ENCODE measurements around the gene FDPS.
"Not testable (repeated sequence)": the region's sequence is repeated elsewhere in the genome, so short reads cannot be mapped to it uniquely, and the experiment has no call there.

Gene FDPS

DNA sequence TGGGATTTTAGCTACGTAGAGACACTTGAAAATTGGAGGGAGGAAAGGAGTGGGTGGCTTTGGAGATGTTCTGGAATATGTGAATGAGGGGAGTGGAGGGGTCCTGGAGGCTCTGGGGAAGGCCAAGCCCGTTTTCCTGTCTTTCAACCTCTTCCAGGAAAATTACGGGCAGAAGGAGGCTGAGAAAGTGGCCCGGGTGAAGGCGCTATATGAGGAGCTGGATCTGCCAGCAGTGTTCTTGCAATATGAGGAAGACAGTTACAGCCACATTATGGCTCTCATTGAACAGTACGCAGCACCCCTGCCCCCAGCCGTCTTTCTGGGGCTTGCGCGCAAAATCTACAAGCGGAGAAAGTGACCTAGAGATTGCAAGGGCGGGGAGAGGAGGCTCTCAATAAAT, 11.6 kb downstream of the FDPS start:
- no peak for DNase-seq (ENCODE audit: low read depth)

DNA sequence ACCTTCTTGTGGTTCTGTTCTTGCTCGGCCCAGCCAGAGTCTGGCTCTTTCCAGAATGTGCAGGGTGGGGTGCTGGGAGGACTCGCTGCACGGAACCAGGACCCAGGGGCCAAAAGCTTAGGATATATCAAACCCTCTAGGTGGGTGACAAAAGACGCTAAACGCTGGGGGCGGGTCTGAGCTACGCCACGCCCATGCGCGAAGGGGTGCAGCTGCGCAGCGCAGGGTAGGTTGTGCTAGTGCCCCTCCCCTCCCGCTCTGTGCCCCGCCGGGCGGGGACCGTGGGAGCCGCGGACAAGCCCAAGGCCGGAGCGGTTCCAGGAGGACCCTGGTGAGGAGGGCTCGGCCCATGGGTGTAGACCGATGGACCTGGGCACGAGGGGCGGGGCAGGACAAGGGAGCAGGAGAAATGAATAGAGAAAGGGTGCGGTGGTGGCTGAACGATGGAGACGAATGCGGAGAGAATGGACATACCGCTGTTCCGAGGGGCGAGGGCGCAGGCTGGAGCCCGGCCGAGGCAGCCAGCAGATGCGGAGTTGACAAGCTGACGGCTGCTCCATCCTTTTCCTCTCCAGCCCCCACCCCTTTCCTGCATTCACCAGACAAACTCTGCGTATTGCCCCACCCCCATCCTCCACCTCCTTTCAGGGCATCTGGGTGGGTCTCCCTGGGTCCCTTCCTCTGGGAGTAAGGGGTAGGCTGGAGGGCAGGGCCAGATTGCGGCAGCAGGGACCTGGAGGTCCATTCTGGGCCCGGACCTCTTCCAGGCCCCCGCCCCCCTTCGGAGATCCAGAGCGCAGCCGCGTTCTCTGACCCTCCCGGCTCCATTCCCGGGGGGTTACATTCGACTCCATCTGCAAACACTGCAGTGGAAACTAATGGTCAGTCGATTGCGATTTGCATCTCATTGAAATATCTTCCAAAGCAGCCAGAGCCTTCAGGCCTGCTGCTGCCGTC, 12.3 kb downstream of the FDPS start, which contains the start of gene RUSC1:
TSS of gene RUSC1 (plus strand) at position 234 of the 957 bp plus-strand sequence. CDS start 880 bp downstream, outside the sequence.
- DNase-seq (ENCODE audit: low read depth) = no peak

DNA sequence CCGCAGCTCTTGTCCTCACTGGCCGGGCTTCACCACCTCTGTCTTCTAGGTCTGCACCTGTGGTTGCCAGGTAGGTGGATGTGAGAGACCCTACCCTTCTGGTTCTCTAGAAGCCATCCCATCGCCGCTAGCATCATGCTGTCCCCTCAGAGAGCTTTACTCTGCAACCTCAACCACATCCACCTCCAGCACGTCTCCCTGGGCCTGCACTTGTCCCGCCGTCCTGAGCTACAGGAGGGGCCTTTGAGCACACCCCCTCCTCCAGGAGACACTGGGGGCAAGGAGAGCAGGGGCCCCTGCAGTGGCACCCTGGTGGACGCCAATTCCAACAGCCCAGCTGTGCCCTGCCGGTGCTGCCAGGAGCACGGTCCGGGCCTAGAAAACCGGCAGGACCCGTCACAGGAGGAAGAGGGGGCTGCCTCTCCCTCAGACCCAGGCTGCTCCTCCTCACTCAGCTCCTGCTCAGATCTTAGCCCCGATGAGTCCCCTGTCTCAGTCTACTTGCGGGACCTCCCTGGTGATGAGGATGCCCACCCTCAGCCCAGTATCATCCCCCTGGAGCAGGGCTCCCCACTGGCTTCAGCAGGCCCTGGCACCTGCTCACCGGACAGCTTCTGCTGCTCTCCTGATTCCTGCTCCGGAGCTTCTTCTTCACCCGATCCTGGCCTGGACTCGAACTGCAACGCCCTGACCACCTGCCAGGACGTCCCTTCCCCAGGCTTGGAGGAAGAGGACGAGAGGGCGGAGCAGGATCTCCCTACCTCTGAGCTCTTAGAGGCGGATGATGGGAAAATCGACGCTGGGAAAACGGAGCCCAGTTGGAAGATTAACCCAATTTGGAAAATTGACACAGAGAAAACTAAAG, 13.2 kb downstream of the FDPS start:
- no peak for DNase-seq (ENCODE audit: low read depth)

DNA sequence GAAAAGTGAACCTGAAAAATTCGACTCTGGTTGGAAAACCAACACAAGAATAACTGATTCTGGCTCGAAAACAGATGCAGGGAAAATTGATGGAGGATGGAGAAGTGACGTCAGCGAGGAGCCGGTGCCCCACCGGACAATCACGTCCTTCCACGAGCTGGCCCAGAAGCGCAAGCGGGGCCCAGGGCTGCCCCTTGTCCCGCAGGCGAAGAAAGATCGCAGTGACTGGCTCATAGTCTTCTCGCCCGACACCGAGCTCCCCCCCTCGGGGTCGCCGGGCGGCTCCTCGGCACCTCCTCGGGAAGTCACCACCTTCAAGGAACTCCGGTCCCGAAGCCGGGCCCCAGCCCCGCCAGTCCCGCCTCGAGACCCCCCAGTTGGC, 13.9 kb downstream of the FDPS start:
- DNase-seq (ENCODE audit: low read depth) = no peak

DNA sequence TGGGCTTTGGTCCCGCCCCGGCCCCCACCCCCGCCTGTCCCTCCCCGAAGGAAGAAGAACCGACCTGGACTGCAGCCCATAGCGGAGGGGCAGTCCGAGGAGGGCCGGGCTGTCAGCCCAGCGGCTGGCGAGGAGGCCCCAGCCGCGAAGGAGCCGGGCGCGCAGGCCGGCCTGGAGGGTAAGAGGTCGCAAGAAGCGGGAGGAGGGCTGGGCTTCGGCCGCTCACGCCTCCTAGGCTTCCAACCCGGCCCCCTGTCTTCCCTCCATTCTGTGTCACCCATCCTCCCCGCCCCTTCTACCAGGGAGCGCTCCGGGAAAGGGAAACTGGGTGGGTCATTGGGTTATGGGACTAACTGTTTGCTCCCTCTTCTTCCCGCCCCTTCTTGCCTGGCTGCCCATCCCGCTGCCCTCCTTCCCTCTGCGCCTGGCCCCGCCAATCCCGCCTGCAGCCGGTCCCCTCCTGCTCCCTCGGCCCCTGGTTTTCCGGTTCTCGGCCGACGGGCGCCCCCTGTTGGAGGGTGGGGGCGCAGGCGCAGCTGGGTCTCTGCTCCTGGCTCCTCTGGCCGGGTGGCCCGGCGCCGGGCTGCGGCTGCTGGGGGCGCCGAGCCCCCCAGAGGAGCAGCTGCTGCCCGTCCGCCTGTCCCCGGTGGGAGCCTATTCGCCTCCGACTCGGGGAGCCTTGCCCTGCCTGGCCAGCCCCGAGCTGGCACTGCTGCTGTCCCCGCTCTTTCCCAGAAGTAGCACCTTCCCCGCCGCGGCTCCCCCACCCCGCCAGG, 14.5 kb downstream of the FDPS start:
- DNase-seq (ENCODE audit: low read depth) = peak; percentile 78

DNA sequence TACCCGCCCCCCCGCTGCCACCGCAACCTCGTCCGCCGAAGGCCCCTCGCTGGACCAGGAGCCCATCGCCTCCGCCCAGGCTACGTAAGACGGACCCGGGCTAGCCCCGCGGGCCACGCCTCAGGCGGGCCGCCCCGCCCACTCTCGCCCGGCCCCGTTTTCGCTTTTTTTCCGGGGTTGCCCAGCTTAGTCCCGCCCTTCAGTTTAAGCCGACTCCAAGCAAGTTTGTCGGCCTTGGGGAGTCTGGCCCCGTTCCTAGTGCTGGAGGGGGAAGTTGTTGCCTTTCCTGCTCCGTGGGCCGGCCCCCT, 15.0 kb downstream of the FDPS start:
- DNase-seq (ENCODE audit: low read depth) = peak; percentile 71

DNA sequence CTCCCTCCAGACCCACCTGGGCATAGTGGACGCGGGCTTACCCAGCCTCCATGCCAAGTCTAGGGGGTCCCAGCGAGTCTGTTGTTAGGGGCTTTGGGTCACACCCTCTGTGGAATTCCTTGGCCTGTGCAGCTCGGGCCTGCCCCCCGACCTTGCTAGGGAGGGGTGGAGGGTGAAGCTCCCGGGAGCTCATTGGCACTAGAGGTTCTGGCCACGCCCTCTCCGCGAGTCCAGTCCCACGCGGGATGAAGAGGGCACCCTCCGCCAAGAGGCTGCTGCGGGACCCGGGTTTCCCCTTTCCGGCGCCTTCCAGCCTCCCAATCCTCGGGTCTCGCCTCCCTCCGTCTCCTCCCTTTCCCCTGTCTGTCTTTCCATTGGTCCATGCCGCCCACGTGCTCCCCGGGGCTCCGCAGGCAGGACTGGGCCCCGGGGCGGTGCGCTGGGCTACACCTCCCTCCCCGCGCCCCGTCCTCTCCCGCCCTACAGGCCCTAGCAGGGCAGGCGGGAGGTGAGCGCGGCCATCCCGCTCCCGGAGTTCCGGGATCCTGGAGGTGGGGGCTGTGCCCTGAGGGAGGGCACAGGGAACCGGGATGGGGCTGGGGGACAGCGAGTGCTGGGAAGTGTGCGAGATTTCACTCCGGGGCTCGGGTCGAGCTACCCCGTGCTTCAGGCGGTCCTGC, 15.5 kb downstream of the FDPS start:
- peak; percentile 93 for DNase-seq (ENCODE audit: low read depth)

DNA sequence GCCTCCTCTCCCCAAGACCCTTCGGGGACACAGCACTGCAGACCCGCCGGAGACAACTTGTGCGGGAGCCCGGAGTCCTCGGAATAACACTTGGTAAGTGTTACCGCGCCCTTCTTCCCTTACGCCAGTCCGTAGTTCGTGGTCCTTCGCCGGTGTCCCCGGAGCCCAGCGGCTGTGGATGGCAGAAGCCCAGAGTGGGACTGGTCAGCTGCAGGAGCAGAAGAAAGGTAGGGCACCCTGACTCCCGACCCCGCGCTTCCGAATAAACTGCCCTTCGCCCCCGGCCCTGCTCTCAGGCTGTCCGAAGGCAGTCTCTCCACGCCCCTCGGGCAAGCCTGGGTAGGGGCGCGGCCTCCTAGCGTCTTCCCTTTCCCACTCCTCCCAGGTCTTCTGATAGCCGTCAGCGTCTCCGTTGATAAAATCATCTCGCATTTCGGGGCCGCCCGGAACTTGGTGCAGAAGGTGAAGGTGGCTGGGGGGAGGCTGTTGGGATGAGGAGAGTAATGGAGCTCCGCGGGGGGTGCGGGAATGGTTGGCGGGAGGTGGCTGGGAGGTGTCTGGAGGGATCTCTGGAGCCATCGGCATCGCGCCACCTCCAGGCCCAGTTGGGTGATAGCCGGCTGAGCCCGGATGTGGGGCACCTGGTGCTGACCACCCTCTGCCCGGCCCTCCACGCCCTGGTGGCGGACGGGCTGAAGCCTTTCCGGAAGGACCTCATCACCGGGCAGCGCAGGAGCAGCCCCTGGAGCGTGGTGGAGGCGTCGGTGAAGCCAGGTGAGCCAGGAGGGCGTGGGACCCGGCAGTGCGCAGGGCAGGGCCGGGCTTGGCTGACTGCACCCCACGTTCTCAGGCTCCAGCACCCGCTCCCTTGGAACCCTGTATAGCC, 16.3 kb downstream of the FDPS start:
- DNase-seq (ENCODE audit: low read depth) = no peak

DNA sequence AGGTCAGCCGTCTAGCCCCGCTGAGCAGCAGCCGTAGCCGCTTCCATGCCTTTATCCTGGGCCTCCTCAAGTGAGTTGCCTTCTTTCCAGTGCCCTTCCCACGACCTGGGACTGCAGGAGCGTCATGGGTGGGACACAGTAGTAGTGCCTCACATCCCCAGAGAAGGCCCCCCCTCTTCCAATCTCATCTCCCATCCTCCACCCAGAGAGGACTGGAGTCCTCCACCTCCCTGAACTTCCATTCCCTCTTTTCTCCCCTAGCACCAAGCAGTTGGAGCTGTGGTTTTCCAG, 16.9 kb downstream of the FDPS start:
- no peak for DNase-seq (ENCODE audit: low read depth)

DNA sequence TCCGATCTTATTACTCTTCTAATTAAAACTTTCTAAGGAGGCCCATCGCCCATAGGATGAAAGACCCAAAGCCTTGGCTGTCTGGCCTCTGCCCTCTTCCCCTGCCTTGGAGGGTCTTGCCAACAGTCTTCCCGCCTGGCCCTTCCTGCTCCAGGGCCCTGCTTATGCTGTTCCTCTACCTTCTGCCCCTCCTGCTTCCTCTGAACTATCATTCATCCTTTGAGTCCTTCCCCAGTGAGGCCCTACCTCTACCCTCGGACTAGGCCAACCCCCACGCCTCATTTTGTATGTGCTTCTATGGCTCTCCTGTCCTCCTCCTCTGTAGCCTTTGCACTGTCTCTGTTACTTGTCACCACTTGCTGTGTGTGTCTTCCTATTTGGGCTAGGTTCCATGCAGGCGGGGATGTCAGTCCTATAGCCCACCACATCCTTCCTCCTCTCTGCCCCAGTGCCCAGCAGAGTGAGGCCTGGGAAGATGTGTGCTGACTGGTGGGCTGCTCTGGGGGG, 17.4 kb downstream of the FDPS start:
- DNase-seq (ENCODE audit: low read depth) = no peak

DNA sequence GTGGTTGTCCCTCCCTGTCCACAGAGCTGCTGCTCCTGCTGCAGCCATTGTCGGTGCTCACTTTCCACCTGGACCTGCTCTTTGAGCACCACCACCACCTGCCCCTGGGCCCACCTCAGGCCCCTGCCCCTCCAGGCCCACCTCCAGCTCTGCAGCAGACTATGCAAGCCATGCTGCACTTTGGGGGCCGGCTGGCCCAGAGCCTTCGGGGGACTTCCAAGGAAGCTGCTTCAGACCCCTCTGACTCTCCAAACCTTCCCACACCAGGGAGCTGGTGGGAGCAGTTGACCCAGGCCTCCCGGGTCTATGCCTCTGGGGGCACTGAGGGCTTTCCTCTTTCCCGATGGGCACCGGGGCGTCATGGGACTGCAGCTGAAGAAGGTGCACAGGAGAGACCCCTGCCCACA, 18.0 kb downstream of the FDPS start:
- no peak for DNase-seq (ENCODE audit: low read depth)

DNA sequence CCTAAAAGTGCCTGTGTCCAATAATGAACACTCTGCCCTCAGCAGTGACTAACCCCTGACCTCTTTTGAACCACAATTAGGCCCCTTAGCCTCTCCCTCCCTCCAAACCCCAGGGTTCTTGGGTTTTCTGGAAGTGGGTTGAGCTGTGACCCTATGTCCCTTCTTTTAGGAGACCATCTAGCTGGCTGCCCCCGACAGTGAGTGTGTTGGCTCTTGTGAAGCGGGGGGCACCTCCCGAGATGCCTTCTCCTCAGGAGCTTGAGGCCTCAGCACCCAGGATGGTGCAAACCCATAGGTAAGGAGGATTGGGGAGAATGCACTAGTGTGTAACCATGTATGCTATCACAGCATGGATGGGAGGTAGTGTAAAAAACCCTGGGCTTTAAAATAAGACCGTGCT, 19.3 kb downstream of the FDPS start:
- no peak for DNase-seq (ENCODE audit: low read depth)

DNA sequence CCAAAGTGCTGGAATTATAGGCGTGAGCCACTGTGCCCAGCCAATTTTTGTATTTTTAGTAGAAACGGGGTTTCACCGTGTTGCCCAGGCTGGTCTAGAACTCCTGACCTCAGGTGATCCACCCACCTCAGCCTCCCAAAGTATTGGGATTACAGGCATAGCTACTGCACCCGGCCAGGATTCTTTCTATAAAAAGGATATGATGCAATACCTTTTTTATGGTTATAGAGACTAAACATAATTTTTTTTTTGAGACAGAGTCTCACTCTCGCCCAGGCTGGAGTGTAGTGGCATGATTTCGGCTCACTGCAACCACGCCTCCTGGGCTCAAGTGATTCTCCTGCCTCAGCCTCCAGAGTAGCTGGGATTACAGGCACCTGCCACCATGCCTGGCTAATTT, 20.2 kb downstream of the FDPS start:
- DNase-seq (ENCODE audit: low read depth) = not testable (repeated sequence)

DNA sequence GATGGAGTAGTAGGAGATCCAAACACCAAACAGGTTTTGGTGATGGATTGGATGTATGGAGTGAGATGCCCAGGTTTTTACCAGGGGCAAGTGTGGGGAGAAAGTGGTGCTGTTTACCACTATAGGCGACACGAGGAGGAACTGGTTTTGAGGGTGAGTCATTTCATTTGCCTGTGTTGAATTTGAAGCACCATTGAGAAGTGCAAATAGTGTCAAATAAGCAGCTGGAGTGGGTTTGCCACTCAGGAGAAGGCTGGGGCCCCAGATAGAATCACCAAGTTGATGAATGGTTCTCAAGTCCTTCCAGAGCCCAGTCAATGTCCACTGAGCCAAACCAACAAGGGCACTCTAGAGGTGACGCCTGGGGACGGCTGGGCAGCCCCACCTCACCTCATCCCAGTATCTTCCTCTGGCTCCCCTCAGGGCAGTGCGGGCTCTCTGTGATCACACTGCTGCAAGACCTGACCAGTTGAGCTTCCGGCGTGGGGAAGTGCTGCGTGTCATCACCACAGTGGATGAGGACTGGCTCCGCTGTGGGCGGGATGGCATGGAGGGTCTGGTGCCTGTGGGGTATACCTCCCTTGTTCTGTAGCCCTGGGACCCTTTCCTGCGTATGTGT, 21.4 kb downstream of the FDPS start:
- DNase-seq (ENCODE audit: low read depth) = no peak

DNA sequence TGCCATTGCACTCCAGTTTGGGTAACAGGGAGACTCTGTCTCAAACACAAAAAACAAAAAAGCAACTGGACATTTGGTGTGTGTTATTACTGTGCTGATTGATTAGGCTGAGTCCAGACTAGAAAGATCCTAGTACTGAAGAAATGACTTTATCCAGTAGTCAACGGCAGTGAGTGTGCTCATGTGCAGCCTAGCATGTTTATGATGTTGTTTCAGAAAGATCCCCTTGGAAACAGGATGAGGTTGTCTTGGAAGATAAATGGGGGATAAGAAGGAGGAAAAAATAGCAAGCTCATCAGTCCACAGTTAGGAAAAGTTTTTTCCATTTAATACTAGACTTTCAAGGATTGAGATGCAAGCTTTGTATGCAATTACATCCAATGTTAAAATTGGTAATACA, 26.3 kb downstream of the FDPS start:
- no peak for DNase-seq (ENCODE audit: low read depth)

DNA sequence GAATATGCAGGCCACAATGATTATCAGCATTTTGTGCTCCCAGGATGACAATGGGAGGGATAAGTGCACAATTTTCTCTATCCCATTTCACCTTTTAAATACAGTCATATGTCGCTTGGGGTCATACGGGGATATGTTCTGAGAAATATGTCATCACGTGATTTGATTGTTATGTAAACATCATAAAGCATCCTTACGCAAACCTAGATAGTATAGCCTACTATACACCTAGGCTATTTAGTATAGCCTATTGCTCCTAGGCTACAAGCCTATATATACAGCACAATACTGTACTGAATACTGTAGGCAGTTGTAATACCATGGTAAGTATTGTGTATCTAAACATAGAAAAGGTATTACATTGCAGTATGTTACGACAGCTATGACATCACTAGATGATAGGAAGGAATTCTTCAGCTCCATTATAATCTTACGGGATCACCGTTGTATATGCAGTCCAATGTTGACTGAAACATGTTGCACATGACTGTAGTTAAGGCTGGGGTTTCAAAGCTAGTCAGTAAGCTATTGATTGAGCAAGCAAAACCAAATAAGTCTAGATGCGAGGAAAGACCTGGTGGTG, 30.9 kb downstream of the FDPS start:
- no peak for DNase-seq (ENCODE audit: low read depth)

DNA sequence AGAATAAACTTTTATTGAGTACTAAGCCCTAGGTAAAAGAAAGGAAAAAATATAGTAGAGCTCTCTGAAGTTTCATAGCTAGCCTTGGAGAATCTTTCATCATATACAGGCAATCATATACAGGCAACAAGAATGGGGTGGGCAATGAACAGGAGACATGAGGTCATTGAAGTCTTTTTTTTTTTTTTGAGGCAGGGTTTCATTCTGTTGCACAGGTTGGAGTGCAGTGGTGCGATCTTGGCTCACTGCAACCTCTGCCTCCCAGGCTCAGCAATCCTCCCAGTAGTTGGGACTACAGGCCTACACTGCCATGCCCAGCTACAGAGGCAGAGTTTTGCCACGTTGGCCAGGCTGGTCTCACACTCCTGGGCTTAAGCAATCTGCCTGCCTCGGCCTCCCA, 34.2 kb downstream of the FDPS start:
- no peak for DNase-seq (ENCODE audit: low read depth)

DNA sequence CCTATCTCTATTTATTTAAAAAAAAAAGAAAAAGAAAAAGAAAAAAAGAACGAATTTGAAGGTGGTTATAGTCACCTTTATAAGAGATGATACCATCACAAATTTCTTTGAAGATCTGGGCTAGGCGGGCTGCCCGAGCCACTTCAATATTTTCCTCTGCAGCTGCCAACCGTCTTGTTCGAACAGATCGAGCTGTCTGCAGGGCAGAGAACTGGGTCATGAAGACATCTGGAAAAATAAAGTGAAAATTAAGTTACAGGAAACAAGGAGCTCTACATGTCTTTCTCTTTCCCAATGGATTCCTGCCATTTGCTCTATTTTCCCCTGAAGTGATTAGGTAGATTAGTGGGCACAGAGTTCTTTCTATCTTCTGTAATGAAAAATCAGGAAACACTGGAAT, 44.0 kb downstream of the FDPS start:
- no peak for DNase-seq (ENCODE audit: low read depth)

DNA sequence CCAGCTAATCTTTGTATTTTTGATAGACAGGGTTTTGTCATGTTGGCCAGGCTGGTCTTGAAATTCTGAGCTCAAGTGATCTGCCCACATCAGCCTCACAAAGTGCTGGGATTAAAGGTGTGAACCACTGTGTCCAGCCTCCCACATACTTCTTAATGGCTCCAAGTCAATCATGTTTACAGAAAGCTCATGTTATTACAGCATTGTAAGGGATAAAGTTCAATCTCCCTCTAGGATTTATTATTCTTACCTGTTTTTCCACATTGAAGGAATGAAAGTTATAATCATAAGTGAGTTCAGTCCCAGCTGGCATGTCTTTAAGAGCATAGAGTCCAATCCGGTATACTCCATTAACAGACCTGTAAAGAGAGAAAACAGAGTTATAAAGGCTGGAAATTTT, 51.4 kb downstream of the FDPS start:
- DNase-seq (ENCODE audit: low read depth) = no peak
